Measurements from ENCODE around the gene MSI2. TPM values are rescaled to one million over a fixed set of nuclear protein-coding genes. Genes with fewer than 3 reads are reported as not detected.
A peak's percentile ranks its signal among the peaks of the same experiment; 100 is the strongest.

Gene MSI2
- total and polyA plus RNA-seq, 7 experiments from 2014 or later: 3.3 to 169 (median 125) TPM

GRCh38 chr17:57490111-57490845, 234.0 kb downstream of the MSI2 start:
- H3K27me3 ChIP-seq (ENCODE audit: control insufficient read depth in 2 of 2, insufficient read depth in 2 of 2, low read length in 2 of 2): no peaks in the 10 kb centered on the region
- POLR2A ChIA-PET: no interaction called here
- peaks cover 0 to 6% of the 10 kb centered on the region in 2 donors for H3K4me1 ChIP-seq (ENCODE audit: control insufficient read depth in 2 of 2, insufficient read depth in 2 of 2, low read length in 2 of 2)
- no peak overlapping the region for H3K27ac ChIP-seq (ENCODE audit: low read depth, low read length)
- peak overlapping the region in 2 of 9 donors; percentile 21 to 86 for H3K27ac Mint-ChIP-seq
- no peak overlapping the region for H3K4me3 Mint-ChIP-seq
- CTCF ChIA-PET: interaction anchor here (1.2 kb wide), 1 partner anchor 247 kb away, joined by 3 read pairs; no protein-coding TSS in a partner anchor
- H3K4me3 ChIP-seq (ENCODE audit: low read length): no peak overlapping the region
- no peaks in the 10 kb centered on the region for H3K9me3 ChIP-seq (ENCODE audit: control insufficient read depth in 2 of 3, low read length in 3 of 3)
- no peaks in the 10 kb centered on the region for H3K36me3 ChIP-seq (ENCODE audit: control insufficient read depth in 2 of 3, insufficient read depth in 3 of 3, low read length in 3 of 3)
- peaks cover 0 to 23% (median 8%) of the 10 kb centered on the region in 5 donors for H3K36me3 Mint-ChIP-seq
- peaks cover 33 to 75% (median 50%) of the 10 kb centered on the region in 7 donors for H3K4me1 Mint-ChIP-seq
- no peaks in the 10 kb centered on the region for H3K9me3 Mint-ChIP-seq
- intact Hi-C loops (cut with micrococcal nuclease): no loop called here
- ATAC-seq (no peak), DNase-seq (no peak)
- H3K27me3 Mint-ChIP-seq: no peaks in the 10 kb centered on the region

GRCh38 chr17:57490890-57491289, 234.6 kb downstream of the MSI2 start:
- CTCF ChIA-PET: interaction anchor here (1.2 kb wide), 1 partner anchor 248 kb away, joined by 3 read pairs; no protein-coding TSS in a partner anchor
- H3K27me3 Mint-ChIP-seq: no peaks in the 10 kb centered on the region
- H3K9me3 ChIP-seq (ENCODE audit: control insufficient read depth in 2 of 3, low read length in 3 of 3): no peaks in the 10 kb centered on the region
- H3K4me3 ChIP-seq (ENCODE audit: low read length): no peak overlapping the region
- H3K27me3 ChIP-seq (ENCODE audit: control insufficient read depth in 2 of 2, insufficient read depth in 2 of 2, low read length in 2 of 2): no peaks in the 10 kb centered on the region
- no peaks in the 10 kb centered on the region for H3K4me1 ChIP-seq (ENCODE audit: control insufficient read depth in 2 of 2, insufficient read depth in 2 of 2, low read length in 2 of 2)
- no peak overlapping the region for H3K4me3 Mint-ChIP-seq
- POLR2A ChIA-PET: no interaction called here
- H3K4me1 Mint-ChIP-seq: peaks cover 28 to 74% (median 48%) of the 10 kb centered on the region in 7 donors
- H3K27ac ChIP-seq (ENCODE audit: low read depth, low read length): no peak overlapping the region
- no peaks in the 10 kb centered on the region for H3K9me3 Mint-ChIP-seq
- peak overlapping the region in 2 of 9 donors; percentile 38 to 86 for H3K27ac Mint-ChIP-seq
- intact Hi-C loops (cut with micrococcal nuclease): no loop called here
- peaks cover 0 to 23% (median 10%) of the 10 kb centered on the region in 5 donors for H3K36me3 Mint-ChIP-seq
- H3K36me3 ChIP-seq (ENCODE audit: control insufficient read depth in 2 of 3, insufficient read depth in 3 of 3, low read length in 3 of 3): no peaks in the 10 kb centered on the region
- DNase-seq: no peak
- ATAC-seq: no peak

GRCh38 chr17:57493171-57493570, 236.8 kb downstream of the MSI2 start:
- Mint-ChIP-seq H3K27ac (peak overlapping the region in 2 of 9 donors; percentile 7 to 25), H3K4me3 (no peak overlapping the region), H3K4me1 (peaks cover 12 to 71% (median 48%) of the 10 kb centered on the region in 7 donors), H3K27me3 (no peaks in the 10 kb centered on the region), H3K36me3 (peaks cover 0 to 11% (median 3%) of the 10 kb centered on the region in 5 donors), H3K9me3 (no peaks in the 10 kb centered on the region)
- H3K9me3 ChIP-seq (ENCODE audit: control insufficient read depth in 2 of 3, low read length in 3 of 3): no peaks in the 10 kb centered on the region
- intact Hi-C loops (cut with micrococcal nuclease): no loop called here
- H3K4me1 ChIP-seq (ENCODE audit: control insufficient read depth in 2 of 2, insufficient read depth in 2 of 2, low read length in 2 of 2): peaks cover 0 to 5% of the 10 kb centered on the region in 2 donors
- POLR2A ChIA-PET: no interaction called here
- H3K27me3 ChIP-seq (ENCODE audit: control insufficient read depth in 2 of 2, insufficient read depth in 2 of 2, low read length in 2 of 2): no peaks in the 10 kb centered on the region
- no peak overlapping the region for H3K27ac ChIP-seq (ENCODE audit: low read depth, low read length)
- ATAC-seq: no peak
- no peak for DNase-seq
- CTCF ChIA-PET: no interaction called here
- H3K4me3 ChIP-seq (ENCODE audit: low read length): no peak overlapping the region
- H3K36me3 ChIP-seq (ENCODE audit: control insufficient read depth in 2 of 3, insufficient read depth in 3 of 3, low read length in 3 of 3): no peaks in the 10 kb centered on the region

GRCh38 chr17:57493625-57494024, 237.3 kb downstream of the MSI2 start:
- H3K27ac ChIP-seq (ENCODE audit: low read depth, low read length): no peak overlapping the region

GRCh38 chr17:57494443-57494842, 238.1 kb downstream of the MSI2 start:
- Mint-ChIP-seq H3K27ac (peak overlapping the region in 2 of 9 donors; percentile 25 to 38), H3K9me3 (no peaks in the 10 kb centered on the region), H3K4me1 (peaks cover 16 to 71% (median 54%) of the 10 kb centered on the region in 7 donors), H3K4me3 (no peak overlapping the region), H3K27me3 (no peaks in the 10 kb centered on the region), H3K36me3 (peaks cover 0 to 11% (median 3%) of the 10 kb centered on the region in 5 donors)
- no peaks in the 10 kb centered on the region for H3K36me3 ChIP-seq (ENCODE audit: control insufficient read depth in 2 of 3, insufficient read depth in 3 of 3, low read length in 3 of 3)
- intact Hi-C loops (cut with micrococcal nuclease): no loop called here
- no peak for ATAC-seq
- H3K9me3 ChIP-seq (ENCODE audit: control insufficient read depth in 2 of 3, low read length in 3 of 3): no peaks in the 10 kb centered on the region
- no peaks in the 10 kb centered on the region for H3K27me3 ChIP-seq (ENCODE audit: control insufficient read depth in 2 of 2, insufficient read depth in 2 of 2, low read length in 2 of 2)
- DNase-seq: no peak
- ChIA-PET POLR2A (no interaction called here), CTCF (no interaction called here)
- H3K27ac ChIP-seq (ENCODE audit: low read depth, low read length): no peak overlapping the region
- H3K4me3 ChIP-seq (ENCODE audit: low read length): no peak overlapping the region
- peaks cover 0 to 5% of the 10 kb centered on the region in 2 donors for H3K4me1 ChIP-seq (ENCODE audit: control insufficient read depth in 2 of 2, insufficient read depth in 2 of 2, low read length in 2 of 2)

More at GRCh38 chr17:57493625-57494024, 237.3 kb downstream of the MSI2 start:
- H3K4me1 ChIP-seq (ENCODE audit: control insufficient read depth in 2 of 2, insufficient read depth in 2 of 2, low read length in 2 of 2): peaks cover 0 to 5% of the 10 kb centered on the region in 2 donors
- no peak overlapping the region for H3K4me3 Mint-ChIP-seq
- H3K27me3 Mint-ChIP-seq: no peaks in the 10 kb centered on the region
- no peaks in the 10 kb centered on the region for H3K36me3 ChIP-seq (ENCODE audit: control insufficient read depth in 2 of 3, insufficient read depth in 3 of 3, low read length in 3 of 3)
- no peak for ATAC-seq
- POLR2A ChIA-PET: no interaction called here
- no peaks in the 10 kb centered on the region for H3K27me3 ChIP-seq (ENCODE audit: control insufficient read depth in 2 of 2, insufficient read depth in 2 of 2, low read length in 2 of 2)
- CTCF ChIA-PET: no interaction called here
- no peaks in the 10 kb centered on the region for H3K9me3 Mint-ChIP-seq
- H3K4me1 Mint-ChIP-seq: peaks cover 15 to 73% (median 52%) of the 10 kb centered on the region in 7 donors
- no peak for DNase-seq
- H3K36me3 Mint-ChIP-seq: peaks cover 0 to 11% (median 3%) of the 10 kb centered on the region in 5 donors
- peak overlapping the region in 2 of 9 donors; percentile 22 to 25 for H3K27ac Mint-ChIP-seq
- H3K4me3 ChIP-seq (ENCODE audit: low read length): no peak overlapping the region
- H3K9me3 ChIP-seq (ENCODE audit: control insufficient read depth in 2 of 3, low read length in 3 of 3): no peaks in the 10 kb centered on the region
- intact Hi-C loops (cut with micrococcal nuclease): no loop called here

GRCh38 chr17:57495771-57496170, 239.4 kb downstream of the MSI2 start:
- Mint-ChIP-seq H3K4me3 (no peak overlapping the region), H3K27ac (peak overlapping the region in 3 of 9 donors; percentile 14 to 41 (median 23)), H3K9me3 (no peaks in the 10 kb centered on the region), H3K27me3 (no peaks in the 10 kb centered on the region), H3K4me1 (peaks cover 26 to 75% (median 63%) of the 10 kb centered on the region in 7 donors), H3K36me3 (peaks cover 0 to 15% (median 3%) of the 10 kb centered on the region in 5 donors)
- CTCF ChIA-PET: no interaction called here
- Histone ChIP-seq H3K27me3 (ENCODE audit: control insufficient read depth in 2 of 2, insufficient read depth in 2 of 2, low read length in 2 of 2) (no peaks in the 10 kb centered on the region), H3K36me3 (ENCODE audit: control insufficient read depth in 2 of 3, insufficient read depth in 3 of 3, low read length in 3 of 3) (no peaks in the 10 kb centered on the region), H3K4me3 (ENCODE audit: low read length) (no peak overlapping the region), H3K4me1 (ENCODE audit: control insufficient read depth in 2 of 2, insufficient read depth in 2 of 2, low read length in 2 of 2) (peaks cover 0 to 5% of the 10 kb centered on the region in 2 donors), H3K27ac (ENCODE audit: low read depth, low read length) (no peak overlapping the region), H3K9me3 (ENCODE audit: control insufficient read depth in 2 of 3, low read length in 3 of 3) (no peaks in the 10 kb centered on the region)
- POLR2A ChIA-PET: no interaction called here
- ATAC-seq (no peak), DNase-seq (no peak)
- intact Hi-C loops (cut with micrococcal nuclease): no loop called here

GRCh38 chr17:57496382-57496781, 240.1 kb downstream of the MSI2 start:
- intact Hi-C loops (cut with micrococcal nuclease): no loop called here
- peaks cover 0 to 5% of the 10 kb centered on the region in 2 donors for H3K4me1 ChIP-seq (ENCODE audit: control insufficient read depth in 2 of 2, insufficient read depth in 2 of 2, low read length in 2 of 2)
- no peak overlapping the region for H3K27ac ChIP-seq (ENCODE audit: low read depth, low read length)
- Mint-ChIP-seq H3K27me3 (no peaks in the 10 kb centered on the region), H3K4me1 (peaks cover 24 to 77% (median 61%) of the 10 kb centered on the region in 7 donors), H3K36me3 (peaks cover 0 to 15% (median 3%) of the 10 kb centered on the region in 5 donors), H3K4me3 (no peak overlapping the region), H3K27ac (peak overlapping the region in 1 of 9 donors; percentile 31), H3K9me3 (no peaks in the 10 kb centered on the region)
- no peak for DNase-seq
- H3K9me3 ChIP-seq (ENCODE audit: control insufficient read depth in 2 of 3, low read length in 3 of 3): no peaks in the 10 kb centered on the region
- CTCF ChIA-PET: no interaction called here
- H3K4me3 ChIP-seq (ENCODE audit: low read length): no peak overlapping the region
- no peak for ATAC-seq
- no peaks in the 10 kb centered on the region for H3K36me3 ChIP-seq (ENCODE audit: control insufficient read depth in 2 of 3, insufficient read depth in 3 of 3, low read length in 3 of 3)
- H3K27me3 ChIP-seq (ENCODE audit: control insufficient read depth in 2 of 2, insufficient read depth in 2 of 2, low read length in 2 of 2): no peaks in the 10 kb centered on the region
- POLR2A ChIA-PET: no interaction called here

Measured in naive thymus-derived CD4-positive, alpha-beta T cell (primary cell).